Peyer's patch (tissue), 4 donors: ENCODE measurements around the gene ASXL3. TPM values are rescaled to one million over a fixed set of nuclear protein-coding genes. Genes with fewer than 3 reads are reported as not detected.

Source experiments
- DNase-seq, 3 donors: peaks; one replicate each; pipeline ENCODE4 v3.0.0-alpha.2; 2017 to 2019
- H3K27ac ChIP-seq, 4 donors: fragments of 200-600 bp; sonication (generic); one replicate each; pipeline ENCODE4 v1.5.1; 2016 to 2019
- H3K27me3 ChIP-seq, 2 donors: fragments of 200-600 bp; sonication (generic); one replicate each; pipeline ENCODE4 v1.5.1; 2019
- H3K36me3 ChIP-seq, 3 donors: fragments of 200-600 bp; sonication (generic); one replicate each; pipeline ENCODE4 v1.5.1; 2016 to 2019
- H3K4me1 ChIP-seq, 4 donors: fragments of 200-600 bp; sonication (generic); one replicate each; pipeline ENCODE4 v1.5.1; 2016 to 2019
- H3K4me3 ChIP-seq, 4 donors: fragments of 200-600 bp; sonication (generic); 1 replicate in 3 of 4; 2 replicates in 1 of 4; pipeline ENCODE4 v1.5.1; 2016 to 2019; ENCODE audit warnings: mild to moderate bottlenecking in 1 of 4
- H3K9me3 ChIP-seq, 4 donors: fragments of 200-600 bp; sonication (generic); one replicate each; pipeline ENCODE4 v1.5.1; 2016 to 2019; ENCODE audit warnings: mild to moderate bottlenecking in 1 of 4
- POLR2A ChIP-seq, 2 donors: fragments of 450-650 bp; IDR thresholded peaks; one replicate each; pipeline ENCODE4 v1.5.1; 2017; ENCODE audit warnings: antibody characterized with exemption in 2 of 2, mild to moderate bottlenecking in 2 of 2, moderate library complexity in 2 of 2
- total RNA-seq, 4 donors: library from RNA; depleted of rRNA; stranded (reverse); fragments of >200 nt; gene quantifications; one replicate each; pipeline ENCODE4 v1.1.0, GENCODE V29; 2016
- TF ChIP-seq, protein P1 (sequence below), 6 experiments: fragments of 450-650 bp in 4 of 6; fragments of 200-600 bp in 2 of 6; sonication (generic) in 1 of 6; IDR thresholded peaks; one replicate each; pipeline ENCODE4 v1.5.1; 2017 to 2019; ENCODE audit warnings: antibody characterized with exemption in 6 of 6, mild to moderate bottlenecking in 3 of 6, moderate library complexity in 1 of 6

Gene ASXL3
- total RNA-seq, 4 donors from 2014 or later = 1.5 to 10.9 (median 3.7) TPM

DNA sequence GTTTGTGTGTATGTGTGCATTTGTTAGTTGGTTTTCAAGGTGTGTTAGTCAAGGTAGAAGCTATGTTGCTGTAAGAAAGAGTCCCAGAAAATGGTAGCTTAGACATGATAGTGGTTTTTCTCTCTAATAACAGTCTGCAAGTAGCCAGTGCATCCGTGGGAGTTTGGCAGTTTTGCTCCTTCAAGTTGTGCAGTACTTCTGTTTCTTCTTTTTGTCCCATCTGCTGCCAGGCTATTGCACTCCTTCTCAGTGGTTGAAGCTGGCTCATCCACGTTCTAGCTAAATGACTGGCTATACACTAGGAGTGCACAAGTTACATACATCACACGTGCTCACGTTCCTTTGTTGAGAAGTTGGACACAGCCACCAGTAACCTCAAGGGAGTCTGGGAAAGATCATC is 134.7 kb downstream of the ASXL3 start:
- no peak overlapping the region for H3K4me3 ChIP-seq
- H3K9me3 ChIP-seq = no peaks in the 10 kb centered on the region
- DNase-seq = no peak
- H3K27ac ChIP-seq = no peak overlapping the region
- H3K27me3 ChIP-seq = no peaks in the 10 kb centered on the region
- H3K4me1 ChIP-seq = no peaks in the 10 kb centered on the region
- H3K36me3 ChIP-seq = no peaks in the 10 kb centered on the region
- no peak for TF ChIP-seq POLR2A (IDR thresholded peaks at IDR 0.05)

- Histone ChIP-seq H3K27ac (no peak overlapping the region), H3K36me3 (no peaks in the 10 kb centered on the region), H3K4me3 (no peak overlapping the region), H3K9me3 (no peaks in the 10 kb centered on the region), H3K4me1 (no peaks in the 10 kb centered on the region), H3K27me3 (no peaks in the 10 kb centered on the region)
- DNase-seq = no peak
- no peak for TF ChIP-seq POLR2A (IDR thresholded peaks at IDR 0.05)
- TF ChIP-seq, protein P1, sequence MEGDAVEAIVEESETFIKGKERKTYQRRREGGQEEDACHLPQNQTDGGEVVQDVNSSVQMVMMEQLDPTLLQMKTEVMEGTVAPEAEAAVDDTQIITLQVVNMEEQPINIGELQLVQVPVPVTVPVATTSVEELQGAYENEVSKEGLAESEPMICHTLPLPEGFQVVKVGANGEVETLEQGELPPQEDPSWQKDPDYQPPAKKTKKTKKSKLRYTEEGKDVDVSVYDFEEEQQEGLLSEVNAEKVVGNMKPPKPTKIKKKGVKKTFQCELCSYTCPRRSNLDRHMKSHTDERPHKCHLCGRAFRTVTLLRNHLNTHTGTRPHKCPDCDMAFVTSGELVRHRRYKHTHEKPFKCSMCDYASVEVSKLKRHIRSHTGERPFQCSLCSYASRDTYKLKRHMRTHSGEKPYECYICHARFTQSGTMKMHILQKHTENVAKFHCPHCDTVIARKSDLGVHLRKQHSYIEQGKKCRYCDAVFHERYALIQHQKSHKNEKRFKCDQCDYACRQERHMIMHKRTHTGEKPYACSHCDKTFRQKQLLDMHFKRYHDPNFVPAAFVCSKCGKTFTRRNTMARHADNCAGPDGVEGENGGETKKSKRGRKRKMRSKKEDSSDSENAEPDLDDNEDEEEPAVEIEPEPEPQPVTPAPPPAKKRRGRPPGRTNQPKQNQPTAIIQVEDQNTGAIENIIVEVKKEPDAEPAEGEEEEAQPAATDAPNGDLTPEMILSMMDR (IDR thresholded peaks at IDR 0.05) = no peak
Measured at GRCh38 chr18:33716061-33716683, 138.2 kb downstream of the ASXL3 start.

GRCh38 chr18:33717339-33717738 is 139.3 kb downstream of the ASXL3 start:
- H3K36me3 ChIP-seq = no peaks in the 10 kb centered on the region
- H3K4me3 ChIP-seq = no peak overlapping the region
- no peaks in the 10 kb centered on the region for H3K9me3 ChIP-seq
- TF ChIP-seq, protein P1 (IDR thresholded peaks at IDR 0.05) = no peak
- TF ChIP-seq POLR2A (IDR thresholded peaks at IDR 0.05) = no peak
- no peaks in the 10 kb centered on the region for H3K27me3 ChIP-seq
- H3K27ac ChIP-seq = no peak overlapping the region
- no peaks in the 10 kb centered on the region for H3K4me1 ChIP-seq
- DNase-seq = no peak

- TF ChIP-seq POLR2A (IDR thresholded peaks at IDR 0.05) = no peak
- TF ChIP-seq, protein P1 (IDR thresholded peaks at IDR 0.05) = no peak
- Histone ChIP-seq H3K9me3 (no peaks in the 10 kb centered on the region), H3K4me3 (no peak overlapping the region), H3K4me1 (no peaks in the 10 kb centered on the region), H3K36me3 (no peaks in the 10 kb centered on the region), H3K27ac (no peak overlapping the region), H3K27me3 (no peaks in the 10 kb centered on the region)
- DNase-seq = no peak
Measured at GRCh38 chr18:33720133-33720532, 142.1 kb downstream of the ASXL3 start.

DNA sequence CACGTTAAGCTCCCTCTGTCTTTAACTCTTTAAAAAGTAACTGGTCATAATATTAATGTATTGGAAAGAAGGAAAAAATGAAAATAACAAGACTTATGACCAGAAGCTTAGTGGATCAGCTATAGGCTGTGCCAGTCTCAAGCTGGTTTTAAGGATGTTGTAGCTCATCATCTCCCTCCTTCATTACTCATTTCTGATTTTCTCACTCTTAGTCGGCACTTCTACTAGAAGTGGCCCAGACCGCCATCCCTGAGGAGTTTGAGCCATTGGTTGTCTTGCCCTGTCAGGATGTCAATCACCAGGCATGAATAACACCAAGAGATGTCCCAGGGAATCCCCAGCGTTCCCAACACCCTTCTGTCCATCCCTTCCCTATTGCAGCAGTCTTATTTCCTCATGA is 151.5 kb downstream of the ASXL3 start:
- no peaks in the 10 kb centered on the region for H3K9me3 ChIP-seq
- no peaks in the 10 kb centered on the region for H3K36me3 ChIP-seq
- no peaks in the 10 kb centered on the region for H3K4me1 ChIP-seq
- H3K4me3 ChIP-seq = no peak overlapping the region
- no peaks in the 10 kb centered on the region for H3K27me3 ChIP-seq
- no peak for TF ChIP-seq POLR2A (IDR thresholded peaks at IDR 0.05)
- TF ChIP-seq, protein P1 (IDR thresholded peaks at IDR 0.05) = no peak
- no peak for DNase-seq
- no peak overlapping the region for H3K27ac ChIP-seq

GRCh38 chr18:33733376-33733775 is 155.4 kb downstream of the ASXL3 start:
- no peaks in the 10 kb centered on the region for H3K36me3 ChIP-seq
- no peaks in the 10 kb centered on the region for H3K27me3 ChIP-seq
- H3K27ac ChIP-seq = no peak overlapping the region
- no peaks in the 10 kb centered on the region for H3K9me3 ChIP-seq
- no peak for DNase-seq
- H3K4me3 ChIP-seq = no peak overlapping the region
- no peaks in the 10 kb centered on the region for H3K4me1 ChIP-seq
- TF ChIP-seq, protein P1 (IDR thresholded peaks at IDR 0.05) = no peak
- TF ChIP-seq POLR2A (IDR thresholded peaks at IDR 0.05) = no peak
